Neutrophil (primary cell): ENCODE measurements around the gene MAB21L2.
"Not testable (repeated sequence)": the region's sequence is repeated elsewhere in the genome, so short reads cannot be mapped to it uniquely, and the experiment has no call there.

Source experiments
- H3K27ac ChIP-seq: fragments of 200-600 bp; sonication (generic); 2 replicates; pipeline ENCODE4 v1.5.1; 2016; ENCODE audit warnings: mild to moderate bottlenecking, moderate library complexity
- H3K27me3 ChIP-seq: fragments of 200-600 bp; sonication (generic); 2 replicates; pipeline ENCODE4 v1.6.0; 2016; ENCODE audit warnings: mild to moderate bottlenecking
- H3K36me3 ChIP-seq: fragments of 200-600 bp; sonication (generic); 2 replicates; pipeline ENCODE4 v1.5.1; 2017
- H3K4me1 ChIP-seq, 2 experiments: fragments of 200-600 bp in 1 of 2; sonication (generic) in 1 of 2; 1 replicate in 1 of 2; 2 replicates in 1 of 2; pipeline versions ENCODE4 v1.5.1 to v1.6.1; 2013 to 2016; ENCODE audit warnings: low read depth in 1 of 2, low read length in 1 of 2, mild to moderate bottlenecking in 1 of 2, moderate library complexity in 1 of 2; ENCODE audit not compliant: control insufficient read depth in 1 of 2, insufficient read depth in 1 of 2
- H3K4me3 ChIP-seq, 2 experiments: fragments of 200-600 bp in 1 of 2; sonication (generic) in 1 of 2; 1 replicate in 1 of 2; 2 replicates in 1 of 2; pipeline ENCODE4 v1.5.1; 2013 to 2016; ENCODE audit warnings: low read depth in 1 of 2, low read length in 1 of 2, mild to moderate bottlenecking in 1 of 2, moderate library complexity in 1 of 2
- H3K9me3 ChIP-seq: fragments of 200-600 bp; sonication (generic); 2 replicates; pipeline ENCODE4 v1.5.1; 2016
- CTCF ChIP-seq: fragments of 200-600 bp; sonication (generic); IDR thresholded peaks from 2 replicates; pipeline ENCODE4 v1.5.1; 2016; ENCODE audit warnings: antibody characterized with exemption

Gene MAB21L2

GRCh38 chr4:150541681-150542080 lies 40.3 kb upstream of the MAB21L2 start:
- Histone ChIP-seq H3K36me3 (no peaks in the 10 kb centered on the region), H3K27me3 (no peaks in the 10 kb centered on the region), H3K27ac (no peak overlapping the region), H3K9me3 (no peaks in the 10 kb centered on the region), H3K4me3 (no peak overlapping the region), H3K4me1 (no peaks in the 10 kb centered on the region)
- no peak for TF ChIP-seq CTCF

- no peak for TF ChIP-seq CTCF
- no peak overlapping the region for H3K4me3 ChIP-seq
- no peaks in the 10 kb centered on the region for H3K27me3 ChIP-seq
These were observed 38.9 kb upstream of the MAB21L2 start for GRCh38 chr4:150543042-150543441.

GRCh38 chr4:150546286-150546685 lies 35.7 kb upstream of the MAB21L2 start:
- Histone ChIP-seq H3K36me3 (no peaks in the 10 kb centered on the region), H3K27me3 (no peaks in the 10 kb centered on the region), H3K27ac (no peak overlapping the region), H3K4me1 (no peaks in the 10 kb centered on the region), H3K4me3 (no peak overlapping the region), H3K9me3 (no peaks in the 10 kb centered on the region)
- no peak for TF ChIP-seq CTCF

More at GRCh38 chr4:150543042-150543441, 38.9 kb upstream of the MAB21L2 start:
- H3K27ac ChIP-seq = no peak overlapping the region
- H3K4me1 ChIP-seq = no peaks in the 10 kb centered on the region
- H3K36me3 ChIP-seq = no peaks in the 10 kb centered on the region
- no peaks in the 10 kb centered on the region for H3K9me3 ChIP-seq

GRCh38 chr4:150547154-150547838 lies 34.7 kb upstream of the MAB21L2 start:
- no peak for TF ChIP-seq CTCF
- H3K4me1 ChIP-seq = no peaks in the 10 kb centered on the region
- H3K4me3 ChIP-seq = no peak overlapping the region
- no peaks in the 10 kb centered on the region for H3K9me3 ChIP-seq
- no peak overlapping the region for H3K27ac ChIP-seq
- H3K36me3 ChIP-seq = no peaks in the 10 kb centered on the region
- H3K27me3 ChIP-seq = no peaks in the 10 kb centered on the region

GRCh38 chr4:150557811-150558210 lies 24.1 kb upstream of the MAB21L2 start:
- H3K27me3 ChIP-seq, H3K4me3 ChIP-seq, H3K4me1 ChIP-seq, H3K27ac ChIP-seq, H3K36me3 ChIP-seq, H3K9me3 ChIP-seq: not testable (repeated sequence)

GRCh38 chr4:150561143-150561737 lies 20.7 kb upstream of the MAB21L2 start:
- Histone ChIP-seq H3K27me3 (no peaks in the 10 kb centered on the region), H3K36me3 (no peaks in the 10 kb centered on the region), H3K9me3 (no peaks in the 10 kb centered on the region), H3K4me3 (no peak overlapping the region), H3K27ac (no peak overlapping the region), H3K4me1 (no peaks in the 10 kb centered on the region)
- TF ChIP-seq CTCF = no peak
